NCI-H345 (cell line): Measurements from ENCODE around the gene KLHL30.

ENCODE experiments used
- DNase-seq: peaks from one replicate; lab custom pipeline; 2025; lab: John Stamatoyannopoulos, UW

Gene KLHL30

DNA sequence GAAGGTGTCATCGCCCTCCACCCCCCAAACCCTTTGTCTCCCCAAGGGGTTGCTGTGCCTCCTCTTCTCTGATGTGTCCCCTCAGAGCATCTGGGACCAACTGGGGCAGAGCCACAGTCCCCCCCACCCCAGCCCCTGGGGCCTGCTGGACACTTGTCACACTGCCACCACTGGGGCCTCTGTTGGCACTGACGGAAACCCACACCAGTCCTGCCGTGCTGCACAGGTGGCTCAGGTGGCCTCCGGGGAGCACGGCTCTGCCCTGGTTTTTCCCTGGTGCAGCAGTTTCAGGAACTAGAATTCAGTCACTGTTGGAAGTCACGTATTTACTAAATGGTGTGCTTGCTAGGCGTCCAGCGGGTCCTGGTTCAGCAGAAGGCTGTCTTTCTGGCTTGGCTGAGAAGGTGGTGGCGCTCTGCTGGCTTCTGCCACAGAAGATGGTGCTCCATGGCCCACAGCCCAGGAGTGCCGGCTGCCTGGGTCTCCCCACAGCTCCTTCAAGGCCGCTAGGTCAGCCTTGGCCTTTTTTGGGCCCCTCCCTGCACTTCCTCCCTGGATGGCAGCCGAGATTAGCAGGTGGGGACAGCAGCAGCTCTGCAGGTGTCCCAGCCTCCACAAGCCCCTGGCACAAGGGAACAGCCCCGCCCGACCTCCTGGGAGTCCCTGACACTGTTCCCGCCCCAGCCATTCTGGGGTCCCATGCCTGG is 18.6 kb upstream of the KLHL30 start:
- DNase-seq: no peak

DNA sequence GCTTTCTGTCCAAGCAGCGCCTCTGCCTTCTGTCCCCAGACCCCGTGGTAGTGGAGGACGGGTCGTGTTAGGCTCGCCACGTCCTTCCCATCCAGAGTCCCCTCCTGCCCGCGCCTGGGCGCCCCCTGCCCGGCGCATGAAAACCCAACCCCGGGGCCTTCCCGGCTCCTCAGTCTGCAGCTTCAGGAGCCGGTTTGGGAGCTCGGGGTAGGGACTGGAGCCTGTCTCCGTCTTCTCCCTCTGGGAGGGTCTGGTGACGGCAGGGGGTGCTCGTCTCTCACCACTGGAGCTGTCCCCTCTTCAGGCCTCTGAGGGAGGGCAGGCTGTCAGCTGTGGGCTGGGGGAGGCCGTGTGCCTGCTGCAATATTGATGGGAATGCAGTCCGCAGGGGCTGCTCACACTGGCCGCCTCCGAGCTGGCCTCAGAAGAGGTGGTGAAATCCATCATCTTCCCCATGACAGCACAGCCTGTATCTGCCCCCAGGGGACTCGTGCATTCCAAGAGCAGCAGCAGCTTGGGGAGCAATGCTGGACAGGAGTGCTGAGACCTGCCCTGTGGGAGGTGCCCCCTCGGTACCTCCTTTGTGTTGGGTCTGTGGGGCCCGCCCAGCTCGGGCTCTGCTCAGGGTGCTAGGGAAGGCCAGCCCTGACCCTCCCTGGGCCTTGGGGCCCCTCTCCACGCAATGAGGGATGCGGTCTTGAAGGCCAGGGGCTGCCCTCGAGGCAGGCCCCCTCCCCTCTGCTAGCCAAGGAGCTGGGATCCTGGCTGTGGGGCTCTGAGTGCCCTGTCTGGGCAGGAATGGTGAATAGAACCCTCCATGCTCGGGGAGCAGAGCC is 17.8 kb upstream of the KLHL30 start:
- no peak for DNase-seq

DNA sequence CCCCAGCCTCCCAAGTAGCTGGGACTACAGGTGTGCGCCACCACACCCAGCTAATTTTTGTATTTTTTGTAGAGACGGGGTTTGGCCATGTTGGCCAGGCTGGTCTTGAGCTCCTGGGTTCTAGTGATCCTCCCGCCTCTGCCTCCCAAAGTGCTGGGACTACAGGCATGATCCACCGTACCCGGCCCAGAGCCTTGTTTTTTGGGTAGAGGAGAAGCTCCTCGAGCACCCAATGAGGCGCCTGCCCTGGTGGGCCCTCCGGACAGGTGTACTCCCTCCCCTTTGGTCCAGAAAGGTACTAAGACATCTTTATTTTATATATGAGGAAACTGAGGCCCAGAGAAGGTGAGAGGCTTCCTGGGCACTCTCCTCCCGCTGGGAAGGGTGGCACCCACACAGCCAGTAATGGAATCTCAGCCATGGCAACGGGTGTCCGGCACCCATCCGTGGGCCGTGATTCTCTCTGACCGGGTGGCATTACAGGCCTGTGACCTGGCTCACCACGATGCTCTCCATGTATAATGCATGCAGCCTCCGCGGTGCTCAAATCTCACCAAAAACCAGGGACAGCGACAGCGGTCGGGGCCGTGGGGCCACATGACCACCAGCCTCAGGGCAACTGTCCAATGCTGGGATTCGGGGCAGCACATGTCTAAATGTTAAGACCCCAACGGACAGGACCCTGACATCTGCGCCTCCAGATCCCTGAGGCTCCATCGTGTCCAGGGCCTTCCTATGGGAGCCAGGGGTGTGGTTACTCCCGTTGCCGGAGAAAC is 16.8 kb upstream of the KLHL30 start:
- DNase-seq: no peak

DNA sequence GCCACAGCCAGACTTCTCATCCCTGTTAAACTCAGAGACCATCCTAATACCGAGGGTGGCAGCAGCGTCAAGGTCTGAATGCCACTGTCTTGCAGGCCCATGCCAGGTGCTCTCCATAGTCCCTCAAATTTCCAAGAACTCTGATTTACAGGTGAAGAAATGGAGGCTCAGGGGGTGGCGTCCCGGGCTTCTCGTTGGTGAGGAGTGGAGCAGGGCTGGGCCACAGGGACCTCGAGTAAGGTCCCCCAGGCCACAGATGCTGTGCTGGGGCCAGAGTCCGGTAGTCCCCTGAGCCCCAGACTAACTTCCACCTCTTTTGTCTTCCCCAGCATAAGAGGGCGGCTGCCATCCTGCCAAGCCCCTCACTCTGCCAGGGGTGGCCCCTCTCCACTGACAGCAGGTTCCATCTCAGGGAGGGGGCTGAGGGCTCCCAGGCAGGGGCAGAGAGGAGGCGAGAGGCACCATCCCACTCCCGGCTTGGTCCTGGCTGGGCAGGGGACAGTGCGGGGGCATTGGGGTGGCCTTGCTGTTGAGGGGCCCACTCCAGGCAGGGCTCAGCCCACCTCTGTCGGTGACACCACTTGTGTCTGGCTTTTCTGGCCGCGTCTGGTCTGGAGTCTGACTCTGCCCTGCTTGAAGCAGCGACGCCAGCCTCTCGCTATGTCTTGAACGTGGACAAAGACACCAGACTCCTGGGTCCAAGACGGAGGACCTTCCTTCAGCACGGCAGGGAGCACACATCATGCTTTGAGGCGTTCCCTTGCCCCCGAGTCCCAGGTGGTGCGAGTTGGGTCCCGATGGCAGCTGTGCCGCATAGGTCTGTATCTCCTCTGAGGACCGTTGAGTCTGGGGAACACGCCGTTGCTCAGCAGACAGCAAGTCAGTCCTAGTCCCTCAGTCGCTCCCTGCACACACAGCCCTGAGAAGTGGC is 15.9 kb upstream of the KLHL30 start:
- no peak for DNase-seq

DNA sequence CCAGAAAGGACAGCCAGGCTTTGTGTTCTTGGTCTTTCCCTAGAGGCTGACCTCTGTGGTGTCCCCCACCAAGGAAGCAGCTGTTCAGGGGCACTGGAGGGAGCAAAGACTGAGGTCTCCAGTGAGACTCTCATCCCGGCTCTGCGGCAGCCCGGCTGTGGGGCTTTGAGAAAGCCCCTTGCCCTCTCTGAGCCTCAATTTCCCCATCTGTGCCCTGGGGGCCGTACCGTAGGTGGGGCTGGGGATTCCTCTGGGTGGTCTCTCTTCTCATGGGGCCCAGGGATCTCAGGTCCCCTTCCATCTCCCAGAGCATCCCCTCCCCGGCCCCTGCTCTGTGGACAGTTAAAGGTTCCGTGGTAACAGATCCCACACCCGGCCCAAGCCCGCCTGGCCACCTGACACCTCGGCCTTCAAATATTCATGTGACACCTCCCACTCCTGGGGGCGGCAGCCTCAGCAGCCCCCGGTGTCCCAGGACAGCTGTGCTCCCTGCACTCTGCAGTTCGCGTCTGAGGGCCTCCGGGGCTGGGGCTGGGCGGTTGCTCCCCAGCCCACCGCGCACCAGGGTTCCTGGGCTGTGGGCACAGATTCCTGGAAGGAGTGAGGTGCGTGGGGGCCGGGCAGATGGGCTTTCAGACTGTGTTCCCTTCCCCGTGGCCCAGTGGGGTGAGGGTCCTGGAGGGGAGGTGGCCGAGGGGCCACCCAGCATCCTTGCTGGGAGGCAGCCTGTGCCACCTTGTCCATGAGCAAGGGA is 15.1 kb upstream of the KLHL30 start:
- no peak for DNase-seq

DNA sequence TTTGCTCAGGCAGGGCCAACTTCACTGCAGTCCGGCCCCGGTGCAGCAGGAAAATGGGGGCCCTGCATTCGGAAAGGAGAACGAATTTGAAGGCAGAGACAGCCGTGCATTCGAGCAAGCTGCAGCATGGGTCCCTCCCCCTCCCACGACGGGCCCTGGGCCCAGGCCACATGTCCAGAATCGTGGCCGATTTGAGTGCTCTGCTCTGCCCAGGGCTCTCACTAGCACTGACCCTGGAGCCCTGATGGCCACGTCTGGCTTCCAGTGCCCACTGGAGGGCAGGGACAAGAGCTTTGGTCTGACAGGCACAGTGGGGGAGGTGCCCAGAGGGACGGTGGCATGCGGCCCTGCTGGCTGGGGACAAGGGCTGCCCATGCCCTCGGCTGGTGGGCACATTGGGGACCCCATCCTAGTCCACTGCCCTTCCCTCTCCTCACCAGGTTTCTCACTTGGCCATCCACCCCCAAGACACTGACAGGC is 14.4 kb upstream of the KLHL30 start:
- DNase-seq: no peak

DNA sequence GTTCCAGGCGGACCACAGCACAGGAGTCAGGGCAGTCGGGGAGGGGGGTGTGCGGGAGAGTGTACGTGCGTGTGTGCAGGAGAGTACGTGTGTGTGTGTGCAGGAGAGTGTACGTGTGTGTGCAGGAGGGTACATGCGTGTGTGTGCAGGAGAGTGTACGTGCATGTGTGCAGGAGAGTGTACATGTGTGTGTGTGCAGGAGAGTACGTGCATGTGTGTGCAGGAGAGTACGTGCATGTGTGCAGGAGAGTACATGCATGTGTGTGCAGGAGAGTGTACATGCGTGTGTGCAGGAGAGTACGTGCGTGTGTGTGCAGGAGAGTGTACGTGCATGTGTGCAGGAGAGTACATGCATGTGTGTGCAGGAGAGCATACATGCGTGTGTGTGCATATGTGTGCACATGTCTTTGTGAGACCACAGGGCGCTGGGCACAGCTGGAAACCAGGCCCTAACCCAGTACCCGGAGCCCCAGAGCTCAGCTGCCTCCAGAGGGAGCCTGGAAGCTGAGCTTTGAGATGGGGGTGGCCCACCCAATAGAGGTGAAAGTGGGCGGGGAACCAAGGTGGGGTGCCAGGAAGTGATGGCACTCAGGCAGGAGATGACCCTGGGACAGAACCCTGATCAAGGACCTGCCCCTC is 13.9 kb upstream of the KLHL30 start:
- DNase-seq: no peak

DNA sequence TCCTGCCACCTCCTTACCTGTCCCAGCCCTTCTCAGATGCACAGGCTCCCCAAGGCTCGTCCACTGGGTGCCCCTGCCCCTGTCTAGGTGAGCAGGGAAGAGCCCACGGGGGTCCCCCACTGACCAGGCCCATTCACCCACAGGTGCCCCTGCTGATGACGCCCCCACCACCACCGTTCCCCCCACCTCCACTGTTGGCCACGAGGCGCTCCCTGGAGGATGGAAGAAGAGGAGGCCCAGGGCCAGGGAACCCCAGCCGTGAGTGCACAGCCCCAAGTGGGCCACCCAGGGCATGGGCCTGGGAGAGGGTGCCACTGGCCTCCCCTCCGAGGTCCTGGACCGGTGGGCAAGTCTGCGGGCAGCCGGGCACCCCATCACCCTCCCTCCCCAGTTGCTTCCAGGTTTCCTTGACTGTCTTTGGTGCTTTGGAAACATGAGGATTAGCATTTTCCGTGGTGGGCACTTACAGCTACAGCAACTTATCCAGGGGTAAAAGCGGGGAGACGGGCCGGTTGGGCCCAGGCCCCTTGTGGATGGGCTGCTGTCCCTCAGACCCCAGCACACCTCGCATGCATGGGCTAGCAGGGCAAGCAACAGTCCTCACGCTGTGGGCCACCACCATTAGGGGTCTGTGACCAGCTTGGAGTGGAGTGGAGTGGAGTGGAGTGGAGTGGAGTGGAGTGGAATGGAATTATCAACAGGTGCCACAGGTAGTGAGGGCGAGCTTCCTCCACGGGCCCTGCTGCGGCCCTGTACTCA is 13.2 kb upstream of the KLHL30 start:
- no peak for DNase-seq

DNA sequence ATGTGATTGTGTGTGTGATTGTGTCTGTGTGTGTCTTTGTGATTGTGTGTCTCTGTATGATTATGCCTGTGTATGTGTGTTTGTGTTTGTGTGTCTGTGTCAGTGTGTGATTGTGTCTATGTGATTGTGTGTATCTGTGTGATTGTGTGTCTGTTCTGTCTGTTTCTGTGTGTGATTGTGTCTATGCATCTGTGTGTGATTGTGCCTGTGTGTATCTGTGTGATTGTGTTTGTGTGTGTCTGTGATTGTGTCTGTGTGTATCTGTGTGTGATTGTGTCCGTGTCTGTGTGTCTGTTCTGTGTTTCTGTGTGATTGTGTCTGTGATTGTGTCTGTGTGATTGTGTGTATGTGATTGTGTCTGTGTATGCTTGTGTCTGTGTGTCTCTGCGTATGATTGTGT is 12.1 kb upstream of the KLHL30 start:
- DNase-seq: no peak

DNA sequence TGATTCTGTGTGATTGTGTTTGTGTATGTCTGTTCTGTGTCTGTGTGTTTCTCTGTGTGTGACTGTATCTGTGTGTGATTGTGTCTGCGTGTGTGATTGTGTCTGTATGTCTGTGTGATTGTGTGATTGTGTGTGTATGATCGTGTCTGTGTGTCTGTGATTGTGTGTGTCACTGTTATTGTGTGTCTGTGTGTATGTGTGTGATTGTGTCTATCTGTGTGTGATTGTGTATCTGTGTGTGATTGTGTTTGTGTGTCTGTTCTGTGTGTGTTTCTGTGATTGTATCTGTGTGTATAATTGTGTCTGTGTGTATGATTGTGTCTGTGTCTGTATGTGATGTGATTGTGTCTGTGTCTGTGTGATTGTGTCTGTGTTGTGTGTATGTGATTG is 11.7 kb upstream of the KLHL30 start:
- DNase-seq: no peak

DNA sequence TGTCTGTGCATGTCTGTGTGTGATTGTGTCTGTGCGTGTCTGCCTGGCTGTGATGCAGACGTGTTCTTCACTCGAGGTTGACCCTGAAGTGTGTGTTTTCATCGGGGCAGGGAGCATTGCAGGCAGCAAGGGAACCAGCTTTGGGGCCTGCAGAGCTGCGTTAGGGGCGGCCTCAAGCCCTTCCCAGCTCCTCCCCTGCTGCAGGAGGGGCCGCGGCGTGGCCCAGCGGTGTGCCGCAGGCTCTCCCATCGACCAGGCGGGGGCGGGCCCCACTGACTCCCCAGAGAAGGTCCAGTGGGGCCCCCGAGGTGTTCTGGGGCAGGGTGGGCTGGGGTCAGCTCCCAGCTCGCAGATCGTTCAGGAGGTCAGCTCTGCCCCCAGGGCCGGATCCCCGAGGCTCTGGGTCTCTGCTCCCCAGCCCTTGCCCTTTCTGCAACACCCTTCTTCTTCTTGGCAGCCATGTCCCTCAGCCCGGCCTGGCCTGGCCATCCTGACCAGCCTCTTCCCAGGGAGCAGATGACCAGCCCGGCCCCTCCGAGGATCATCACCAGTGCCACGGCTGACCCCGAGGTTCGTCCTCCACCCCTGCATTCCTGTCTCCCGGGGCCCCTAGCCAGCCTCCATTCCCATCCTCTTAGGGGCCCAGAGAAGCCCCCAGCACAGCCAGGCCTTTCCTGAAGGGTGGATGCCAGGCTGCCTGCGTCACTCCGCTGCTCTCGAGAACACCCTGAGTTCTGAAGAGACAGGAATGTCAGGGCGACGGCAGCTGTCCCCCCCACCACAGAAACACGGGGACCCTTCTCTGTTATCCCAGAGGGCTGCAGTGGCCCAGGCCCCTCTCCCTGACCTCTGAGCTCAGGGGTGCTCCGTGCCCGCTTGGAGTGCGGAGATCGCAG is 11.1 kb upstream of the KLHL30 start:
- no peak for DNase-seq

DNA sequence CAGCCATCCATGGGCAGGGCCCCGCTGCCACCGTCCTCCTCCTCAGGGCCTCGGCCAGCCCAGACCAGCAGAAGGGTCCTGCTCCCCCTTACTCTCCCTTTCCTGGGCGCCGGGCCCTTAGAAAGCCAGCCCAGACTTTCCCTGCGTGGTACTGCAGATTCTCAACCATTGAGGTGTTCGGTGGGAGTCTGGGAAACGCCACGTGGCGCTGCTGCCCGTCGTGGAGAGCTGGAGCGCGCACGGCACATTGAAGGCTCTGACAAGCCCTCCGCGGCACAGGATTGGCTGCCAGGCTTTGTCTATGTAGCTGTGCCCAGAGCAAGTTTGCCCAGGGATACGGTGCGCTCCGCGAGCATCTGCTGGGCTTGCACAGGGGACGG is 10.4 kb upstream of the KLHL30 start:
- no peak for DNase-seq

DNA sequence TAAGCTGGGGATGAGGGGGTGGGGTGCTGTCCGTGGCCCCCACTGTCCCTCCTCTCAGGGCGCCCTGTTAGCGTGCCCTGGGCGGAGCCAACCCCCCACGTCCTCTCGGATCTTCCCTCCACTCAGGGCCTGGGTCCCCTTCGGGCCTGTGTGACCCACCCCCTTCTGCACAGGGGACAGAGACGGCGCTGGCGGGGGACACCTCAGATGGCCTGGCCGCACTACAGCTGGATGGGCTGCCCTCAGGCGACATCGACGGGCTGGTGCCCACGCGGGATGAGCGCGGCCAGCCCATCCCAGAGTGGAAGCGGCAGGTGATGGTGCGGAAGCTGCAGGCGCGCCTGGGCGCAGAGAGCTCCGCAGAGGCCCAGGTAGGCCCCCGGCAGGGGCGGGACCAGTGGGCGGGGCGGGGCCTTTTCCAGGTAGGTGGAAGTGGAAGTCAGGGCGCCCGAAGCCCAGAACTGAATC is 9.9 kb upstream of the KLHL30 start:
- DNase-seq: no peak

DNA sequence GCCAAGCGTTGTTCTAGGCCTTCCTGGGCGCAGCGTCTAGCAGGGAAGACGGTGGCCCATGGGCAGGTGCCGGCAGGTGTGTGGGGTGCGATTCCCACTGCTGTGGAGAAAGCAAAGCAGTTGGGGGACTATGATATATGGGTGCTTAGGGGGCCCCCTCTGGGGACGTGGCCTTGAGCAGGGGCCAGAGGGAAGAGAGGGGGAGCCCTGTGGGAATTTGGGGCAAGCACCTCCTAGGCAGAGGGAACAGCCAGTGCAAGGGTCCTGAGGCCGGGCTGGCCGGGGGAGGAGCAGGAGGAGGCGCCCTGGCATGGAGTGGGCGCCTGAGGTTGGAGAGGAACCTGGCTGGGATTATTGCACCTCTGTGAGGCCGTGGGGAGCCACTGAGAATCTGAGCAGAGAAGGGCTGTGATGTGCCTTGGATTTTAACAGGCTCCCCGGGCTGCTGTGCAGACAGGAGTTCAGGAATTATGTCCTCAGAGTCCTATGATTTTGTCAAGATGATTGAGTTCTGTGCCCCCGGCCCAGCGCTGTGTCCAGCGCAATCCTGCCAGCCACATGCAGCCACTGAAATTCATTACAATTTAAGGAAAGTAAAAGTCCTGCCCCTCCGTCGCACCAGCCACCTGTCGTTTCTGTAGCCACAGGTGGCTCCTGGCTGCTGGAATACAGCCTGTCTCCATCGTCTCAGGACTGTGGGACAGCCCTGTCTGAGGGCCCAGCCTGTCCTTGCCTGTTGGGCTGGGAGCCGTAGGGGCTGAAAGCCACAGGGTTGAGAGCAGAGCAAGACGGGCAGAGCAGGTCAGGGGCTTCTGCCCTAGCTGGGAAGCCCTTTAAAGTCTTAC is 9.1 kb upstream of the KLHL30 start:
- DNase-seq: no peak

DNA sequence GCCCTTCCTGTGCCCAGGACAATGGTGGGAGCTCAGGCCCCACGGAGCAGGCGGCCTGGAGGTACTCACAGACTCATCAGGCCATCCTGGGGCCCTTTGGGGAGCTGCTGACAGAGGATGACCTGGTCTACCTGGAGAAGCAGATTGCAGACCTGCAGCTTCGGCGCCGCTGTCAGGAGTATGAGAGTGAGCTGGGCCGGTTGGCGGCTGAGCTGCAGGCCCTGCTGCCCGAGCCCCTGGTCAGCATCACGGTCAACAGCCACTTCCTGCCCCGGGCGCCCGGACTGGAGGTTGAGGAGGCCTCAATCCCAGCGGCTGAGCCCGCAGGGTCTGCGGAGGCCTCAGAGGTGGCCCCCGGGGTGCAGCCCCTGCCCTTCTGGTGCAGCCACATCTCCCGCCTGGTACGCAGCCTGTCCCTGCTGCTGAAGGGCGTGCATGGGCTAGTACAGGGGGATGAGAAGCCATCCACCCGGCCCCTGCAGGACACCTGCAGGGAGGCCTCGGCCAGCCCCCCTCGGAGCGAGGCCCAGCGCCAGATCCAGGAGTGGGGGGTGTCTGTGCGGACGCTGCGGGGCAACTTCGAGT is 8.3 kb upstream of the KLHL30 start:
- no peak for DNase-seq

DNA sequence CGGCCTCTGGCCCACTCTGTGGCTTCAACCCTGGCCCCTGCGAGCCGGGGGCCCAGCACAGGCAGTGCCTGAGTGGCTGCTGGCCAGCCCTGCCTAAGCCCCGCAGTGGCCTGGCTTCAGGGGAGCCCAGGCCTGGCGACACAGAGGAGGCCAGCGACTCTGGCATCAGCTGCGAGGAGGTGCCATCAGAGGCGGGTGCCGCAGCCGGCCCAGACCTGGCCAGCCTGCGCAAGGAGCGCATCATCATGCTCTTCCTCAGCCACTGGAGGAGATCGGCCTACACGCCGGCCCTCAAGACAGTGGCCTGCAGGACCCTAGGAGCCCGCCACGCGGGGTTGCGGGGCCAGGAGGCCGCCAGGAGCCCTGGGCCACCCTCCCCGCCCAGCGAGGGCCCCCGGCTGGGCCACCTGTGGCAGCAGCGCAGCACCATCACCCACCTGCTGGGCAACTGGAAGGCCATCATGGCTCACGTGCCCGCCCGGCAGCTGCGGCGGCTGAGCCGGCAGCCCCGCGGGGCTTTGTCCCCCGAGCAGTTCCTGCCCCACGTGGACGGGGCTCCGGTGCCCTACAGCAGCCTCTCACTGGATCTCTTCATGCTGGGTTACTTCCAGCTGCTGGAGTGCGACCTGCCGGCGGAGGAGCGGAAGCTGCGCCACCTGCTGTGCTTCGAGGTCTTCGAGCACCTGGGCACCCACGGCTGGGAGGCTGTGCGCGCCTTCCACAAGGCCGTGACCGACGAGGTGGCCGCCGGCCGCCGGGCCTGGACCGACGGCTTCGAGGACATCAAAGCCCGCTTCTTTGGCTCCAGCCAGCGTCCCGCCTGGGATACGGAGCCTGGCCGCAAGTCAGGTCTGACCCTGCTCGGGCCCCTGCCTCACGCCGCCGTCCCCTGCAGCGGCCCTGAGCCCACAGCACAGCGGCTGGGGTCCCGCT is 7.5 kb upstream of the KLHL30 start:
- DNase-seq: peak; percentile 67
